GM12891 (cell line): ENCODE measurements around the gene CGNL1.

Experiments
- DNase-seq: peaks from one replicate; pipeline ENCODE4 v3.0.0; 2011; ENCODE audit warnings: low spot score; ENCODE audit not compliant: insufficient read length
- FAIRE-seq: peaks from 2 replicates; lab custom pipeline; 2011; peaks lifted over from hg19 to GRCh38; lab: Jason Lieb, UNC
- PAX5 ChIP-seq: IDR thresholded peaks from 2 replicates; pipeline ENCODE4 v1.6.1; 2011; ENCODE audit warnings: low read length, moderate library complexity, mild to moderate bottlenecking; ENCODE audit not compliant: insufficient read depth, severe bottlenecking
- POLR2A ChIP-seq: IDR thresholded peaks from 2 replicates; pipeline ENCODE4 v1.6.1; 2011; ENCODE audit warnings: low read depth, low read length, control low read depth
- POLR2AphosphoS5 ChIP-seq: IDR thresholded peaks from 2 replicates; pipeline ENCODE4 v1.6.1; 2011; ENCODE audit warnings: low read depth, low read length, control low read depth
- POU2F2 ChIP-seq: IDR thresholded peaks from 2 replicates; pipeline ENCODE4 v1.6.1; 2011; ENCODE audit warnings: low read depth, mild to moderate bottlenecking, control low read depth, low read length, moderate library complexity
- SPI1 ChIP-seq: IDR thresholded peaks from 2 replicates; pipeline ENCODE4 v1.6.1; 2011; ENCODE audit warnings: low read depth, low read length, control low read depth
- TAF1 ChIP-seq: IDR thresholded peaks from 2 replicates; pipeline ENCODE4 v1.6.1; 2011; ENCODE audit warnings: low read depth, low read length, control low read depth

The CGNL1 gene

GRCh38 chr15:57537488-57538264 is 161.4 kb downstream of the CGNL1 start:
- DNase-seq (no peak), FAIRE-seq (no peak)
- no peak for TF ChIP-seq TAF1
- no peak for TF ChIP-seq SPI1
- no peak for TF ChIP-seq PAX5
- no peak for TF ChIP-seq POU2F2
- TF ChIP-seq POLR2AphosphoS5, result no peak

- no peak for FAIRE-seq
- TF ChIP-seq POLR2A (no peak), PAX5 (no peak), POU2F2 (no peak), TAF1 (no peak), POLR2AphosphoS5 (no peak), SPI1 (no peak)
These were observed 161.9 kb downstream of the CGNL1 start for GRCh38 chr15:57538265-57538529.

GRCh38 chr15:57538821-57539220 is 162.5 kb downstream of the CGNL1 start:
- FAIRE-seq (no peak), DNase-seq (no peak)
- no peak for TF ChIP-seq TAF1
- TF ChIP-seq PAX5, result no peak
- no peak for TF ChIP-seq SPI1
- no peak for TF ChIP-seq POLR2A
- TF ChIP-seq POU2F2, result no peak
- no peak for TF ChIP-seq POLR2AphosphoS5

More at GRCh38 chr15:57538265-57538529, 161.9 kb downstream of the CGNL1 start:
- DNase-seq, result no peak

- TF ChIP-seq POLR2AphosphoS5 (no peak), POLR2A (no peak)
These were observed 163.9 kb downstream of the CGNL1 start for GRCh38 chr15:57540211-57540610.

GRCh38 chr15:57540736-57541135 is 164.4 kb downstream of the CGNL1 start:
- TF ChIP-seq SPI1 (no peak), PAX5 (no peak), POLR2A (no peak), TAF1 (no peak), POLR2AphosphoS5 (no peak), POU2F2 (no peak)
- FAIRE-seq (peak; percentile 16), DNase-seq (peak; percentile 18)

More at GRCh38 chr15:57540211-57540610, 163.9 kb downstream of the CGNL1 start:
- DNase-seq (no peak), FAIRE-seq (no peak)

- FAIRE-seq (no peak), DNase-seq (no peak)
- no peak for TF ChIP-seq POU2F2
- no peak for TF ChIP-seq PAX5
- no peak for TF ChIP-seq TAF1
These were observed 165.0 kb downstream of the CGNL1 start for GRCh38 chr15:57541271-57541670.

- TF ChIP-seq SPI1, result no peak
- no peak for TF ChIP-seq POU2F2
- TF ChIP-seq PAX5, result no peak
- TF ChIP-seq TAF1, result no peak
- TF ChIP-seq POLR2AphosphoS5, result no peak
- TF ChIP-seq POLR2A, result no peak
- FAIRE-seq (peak; percentile 40), DNase-seq (peak; percentile 32)
These were observed 165.7 kb downstream of the CGNL1 start for GRCh38 chr15:57541805-57542504.

GRCh38 chr15:57542505-57542817 is 166.2 kb downstream of the CGNL1 start:
- no peak for FAIRE-seq
- no peak for DNase-seq
- TF ChIP-seq SPI1 (no peak), TAF1 (no peak), PAX5 (no peak), POLR2A (no peak), POU2F2 (no peak), POLR2AphosphoS5 (no peak)

- FAIRE-seq, result no peak
These were observed 168.7 kb downstream of the CGNL1 start for GRCh38 chr15:57544848-57545480.

GRCh38 chr15:57545995-57546394 is 169.7 kb downstream of the CGNL1 start:
- DNase-seq, result no peak
- TF ChIP-seq POLR2A (no peak), POLR2AphosphoS5 (no peak), PAX5 (no peak), TAF1 (no peak), SPI1 (no peak), POU2F2 (no peak)
- FAIRE-seq, result no peak

More at GRCh38 chr15:57544848-57545480, 168.7 kb downstream of the CGNL1 start:
- no peak for TF ChIP-seq POLR2AphosphoS5
- no peak for TF ChIP-seq POLR2A
- TF ChIP-seq TAF1, result no peak
- TF ChIP-seq PAX5, result no peak
- no peak for TF ChIP-seq POU2F2
- no peak for TF ChIP-seq SPI1
- no peak for DNase-seq
